HG03135 (cell line): ENCODE results near the gene CERK.

Experiments
- ATAC-seq: cut with Tn5 transposase; IDR thresholded peaks from one replicate; pipeline ENCODE4 v1.9.1; 2021; ENCODE audit warnings: mild to moderate bottlenecking, moderate library complexity; ENCODE audit not compliant: unreplicated experiment

CERK gene

GRCh38 chr22:46749682-46750529, 11.9 kb upstream of the CERK start:
- ATAC-seq, result no peak

GRCh38 chr22:46748908-46749675, 11.0 kb upstream of the CERK start:
- ATAC-seq, result no peak

- ATAC-seq, result no peak
These were observed 10.3 kb upstream of the CERK start for GRCh38 chr22:46748206-46748907.

GRCh38 chr22:46747646-46748045, 9.6 kb upstream of the CERK start:
- ATAC-seq, result no peak

GRCh38 chr22:46746620-46747019, 8.6 kb upstream of the CERK start:
- ATAC-seq, result no peak

- no peak for ATAC-seq
These were observed 8.1 kb upstream of the CERK start for GRCh38 chr22:46746192-46746591.

GRCh38 chr22:46744581-46744980, 6.5 kb upstream of the CERK start:
- ATAC-seq, result no peak

GRCh38 chr22:46742576-46743221, 4.6 kb upstream of the CERK start:
- ATAC-seq, result no peak

- no peak for ATAC-seq
These were observed 4.0 kb upstream of the CERK start for GRCh38 chr22:46741974-46742519.

GRCh38 chr22:46740910-46741780, 3.1 kb upstream of the CERK start:
- no peak for ATAC-seq

- ATAC-seq, result no peak
These were observed 1.2 kb upstream of the CERK start for GRCh38 chr22:46739094-46739870.

GRCh38 chr22:46738647-46739093, 618 bp upstream of the CERK start:
- ATAC-seq, result no peak

- ATAC-seq, result no peak
These were observed 712 bp downstream of the CERK start for GRCh38 chr22:46737105-46737975.

GRCh38 chr22:46736705-46737104, 1.3 kb downstream of the CERK start:
- ATAC-seq, result no peak

- ATAC-seq, result no peak
These were observed 2.1 kb downstream of the CERK start for GRCh38 chr22:46735747-46736608.

GRCh38 chr22:46734830-46735453, 3.1 kb downstream of the CERK start:
- ATAC-seq, result no peak
